Heart left ventricle (tissue), 13 donors: Measurements from ENCODE around the gene CETN1.

Experiments used
- POLR2A ChIP-seq, 2 donors: fragments of 450-650 bp; IDR thresholded peaks; one replicate each; pipeline ENCODE4 v1.6.1; 2017; ENCODE audit warnings: antibody characterized with exemption in 2 of 2, mild to moderate bottlenecking in 2 of 2, moderate library complexity in 2 of 2
- TF ChIP-seq, protein P1 (sequence below), 12 donors: fragments of 200-600 bp; sonication (generic) in 4 of 12; IDR thresholded peaks; one replicate each; pipeline versions ENCODE4 v1.5.0 to v1.8.0; 2018 to 2022; ENCODE audit warnings: antibody characterized with exemption in 12 of 12, mild to moderate bottlenecking in 5 of 12
- donor health status: ischemic (EF 13 %, LVEDD 7.1; RV severe dilation, severe dysfunction).
- donor health status: DM: no; HTN: yes; CAD: no.
- donor health status: DM: no; HTN: no; CAD: no.
- donor health status: ischemic (EF 25% LVEDD 6.9; RV normal size, moderate dysfunction).
- donor health status: ischemic (EF 25% LVEDD 5.7; RV mildly dilated, moderate dysfunction).
- donor health status: ischemic (EF 35%, LVEDD 5.7; RV mildly dilated, moderate dysfunction).
- donor health status: nonischemic (EF 11% LVEDD 7.7; RV severe dilation, severe dysfunction).
- donor health status: DM: yes; HTN: yes; CAD: no.
- donor health status: PGD.
- donor health status: ischemic (EF 29% LVEDD 5.4; RV normal size, mild dysfunction).
- donor health status: nonischemic (EF 23%, LVEDD 6.1; RV moderate dilation, normal function).

- no peak for TF ChIP-seq POLR2A (IDR thresholded peaks at IDR 0.05)
- TF ChIP-seq, protein P1, sequence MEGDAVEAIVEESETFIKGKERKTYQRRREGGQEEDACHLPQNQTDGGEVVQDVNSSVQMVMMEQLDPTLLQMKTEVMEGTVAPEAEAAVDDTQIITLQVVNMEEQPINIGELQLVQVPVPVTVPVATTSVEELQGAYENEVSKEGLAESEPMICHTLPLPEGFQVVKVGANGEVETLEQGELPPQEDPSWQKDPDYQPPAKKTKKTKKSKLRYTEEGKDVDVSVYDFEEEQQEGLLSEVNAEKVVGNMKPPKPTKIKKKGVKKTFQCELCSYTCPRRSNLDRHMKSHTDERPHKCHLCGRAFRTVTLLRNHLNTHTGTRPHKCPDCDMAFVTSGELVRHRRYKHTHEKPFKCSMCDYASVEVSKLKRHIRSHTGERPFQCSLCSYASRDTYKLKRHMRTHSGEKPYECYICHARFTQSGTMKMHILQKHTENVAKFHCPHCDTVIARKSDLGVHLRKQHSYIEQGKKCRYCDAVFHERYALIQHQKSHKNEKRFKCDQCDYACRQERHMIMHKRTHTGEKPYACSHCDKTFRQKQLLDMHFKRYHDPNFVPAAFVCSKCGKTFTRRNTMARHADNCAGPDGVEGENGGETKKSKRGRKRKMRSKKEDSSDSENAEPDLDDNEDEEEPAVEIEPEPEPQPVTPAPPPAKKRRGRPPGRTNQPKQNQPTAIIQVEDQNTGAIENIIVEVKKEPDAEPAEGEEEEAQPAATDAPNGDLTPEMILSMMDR (IDR thresholded peaks at IDR 0.05): no peak
These were observed 5.9 kb upstream of the CETN1 start for GRCh38 chr18:574149-574860.
